H9 (cell line): ENCODE results near the gene LAIR2. TPM values are rescaled to one million over a fixed set of nuclear protein-coding genes. Genes with fewer than 3 reads are reported as not detected.

ENCODE experiments used
- DNase-seq: peaks from one replicate; pipeline ENCODE4 v3.0.0-alpha.2; 2017
- H2AFZ ChIP-seq: one replicate; pipeline ENCODE4 v1.6.1; 2013; ENCODE audit warnings: mild to moderate bottlenecking, low read length, control low read depth, moderate library complexity
- H2AK5ac ChIP-seq: 2 replicates; pipeline ENCODE4 v1.6.1; 2013; ENCODE audit warnings: low read length, control low read depth, mixed read lengths; ENCODE audit not compliant: insufficient read length
- H2BK120ac ChIP-seq: one replicate; pipeline ENCODE4 v1.6.1; 2013; ENCODE audit warnings: low read depth, mild to moderate bottlenecking, low read length, control low read depth, inconsistent platforms; ENCODE audit not compliant: poor library complexity, severe bottlenecking
- H2BK12ac ChIP-seq: 2 replicates; pipeline ENCODE4 v1.6.1; 2013; ENCODE audit warnings: low read length, control low read depth, mixed read lengths, low read depth; ENCODE audit not compliant: insufficient read length
- H2BK15ac ChIP-seq: 2 replicates; pipeline ENCODE4 v1.6.1; 2013; ENCODE audit warnings: low read depth, low read length, control low read depth
- H2BK20ac ChIP-seq: one replicate; pipeline ENCODE4 v1.6.1; 2013; ENCODE audit warnings: low read depth, mild to moderate bottlenecking, low read length, control low read depth, inconsistent platforms; ENCODE audit not compliant: poor library complexity, severe bottlenecking
- H2BK5ac ChIP-seq: 2 replicates; pipeline ENCODE4 v1.6.1; 2013; ENCODE audit warnings: low read length, control low read depth, mixed read lengths; ENCODE audit not compliant: insufficient read length
- H3K14ac ChIP-seq: 2 replicates; pipeline ENCODE4 v1.6.1; 2013; ENCODE audit warnings: low read length, control low read depth; ENCODE audit not compliant: insufficient read depth
- H3K18ac ChIP-seq: 2 replicates; pipeline ENCODE4 v1.6.1; 2013; ENCODE audit warnings: low read depth, mild to moderate bottlenecking, mixed read lengths, low read length, control low read depth; ENCODE audit not compliant: insufficient read length
- H3K23ac ChIP-seq: 2 replicates; pipeline ENCODE4 v1.6.1; 2013; ENCODE audit warnings: low read length, control low read depth, mixed read lengths, low read depth; ENCODE audit not compliant: insufficient read length
- H3K23me2 ChIP-seq: 2 replicates; pipeline ENCODE4 v1.6.1; 2013; ENCODE audit warnings: low read depth, mild to moderate bottlenecking, mixed read lengths, low read length, control low read depth; ENCODE audit not compliant: insufficient read length, poor library complexity, severe bottlenecking
- H3K27ac ChIP-seq: 2 replicates; pipeline ENCODE4 v1.5.1; 2013; ENCODE audit warnings: low read length, control low read depth, mixed read lengths, low read depth; ENCODE audit not compliant: insufficient read length
- H3K27me3 ChIP-seq: 2 replicates; pipeline ENCODE4 v1.6.1; 2013; ENCODE audit warnings: low read length, control low read depth, inconsistent platforms; ENCODE audit not compliant: insufficient read depth
- H3K4ac ChIP-seq: 2 replicates; pipeline ENCODE4 v1.6.1; 2013; ENCODE audit warnings: low read depth, mild to moderate bottlenecking, control low read depth, inconsistent platforms, low read length, moderate library complexity
- H3K4me1 ChIP-seq: 2 replicates; pipeline ENCODE4 v1.6.1; 2013; ENCODE audit warnings: low read length, control low read depth, inconsistent platforms; ENCODE audit not compliant: insufficient read depth
- H3K4me2 ChIP-seq: 2 replicates; pipeline ENCODE4 v1.6.1; 2013; ENCODE audit warnings: low read length, control low read depth, mixed read lengths; ENCODE audit not compliant: insufficient read length, insufficient read depth
- H3K56ac ChIP-seq: 2 replicates; pipeline ENCODE4 v1.6.1; 2013; ENCODE audit warnings: low read depth, mild to moderate bottlenecking, mixed read lengths, low read length, control low read depth; ENCODE audit not compliant: insufficient read length
- H3K79me1 ChIP-seq: 2 replicates; pipeline ENCODE4 v1.6.1; 2013; ENCODE audit warnings: low read depth, mild to moderate bottlenecking, moderate library complexity, low read length, control low read depth, inconsistent platforms; ENCODE audit not compliant: insufficient read depth, poor library complexity, severe bottlenecking
- H3K79me2 ChIP-seq: 2 replicates; pipeline ENCODE4 v1.6.1; 2013; ENCODE audit warnings: low read length, control low read depth, inconsistent platforms; ENCODE audit not compliant: insufficient read depth
- H3K9ac ChIP-seq: 2 replicates; pipeline ENCODE4 v1.6.1; 2013; ENCODE audit warnings: low read length, control low read depth, mixed read lengths; ENCODE audit not compliant: insufficient read length; ENCODE audit errors: extremely low read depth
- H3K9me3 ChIP-seq: one replicate; pipeline ENCODE4 v1.6.1; 2013; ENCODE audit warnings: low read depth, low read length, inconsistent platforms; ENCODE audit not compliant: control insufficient read depth
- H3T11ph ChIP-seq: one replicate; pipeline ENCODE4 v1.6.1; 2013; ENCODE audit warnings: mild to moderate bottlenecking, low read length, control low read depth, inconsistent platforms
- H4K20me1 ChIP-seq: one replicate; pipeline ENCODE4 v1.6.1; 2013; ENCODE audit not compliant: control insufficient read depth, insufficient read length, insufficient read depth
- H4K5ac ChIP-seq: 2 replicates; pipeline ENCODE4 v1.6.1; 2013; ENCODE audit warnings: low read depth, mild to moderate bottlenecking, mixed read lengths, low read length, control low read depth; ENCODE audit not compliant: insufficient read length
- H4K8ac ChIP-seq: replicated peaks from 2 replicates; pipeline ENCODE4 v1.6.1; 2013; ENCODE audit warnings: low read length, control low read depth, mixed read lengths, low read depth; ENCODE audit not compliant: insufficient read length
- H4K91ac ChIP-seq: 2 replicates; pipeline ENCODE4 v1.6.1; 2013; ENCODE audit warnings: low read depth, mild to moderate bottlenecking, moderate library complexity, mixed read lengths, low read length, control low read depth; ENCODE audit not compliant: insufficient read length
- H3K27ac Mint-ChIP-seq, 3 experiments: 2 replicates in 2 of 3; 3 replicates in 1 of 3; pipeline ENCODE4 v1.8.0; 2020 to 2021; ENCODE audit warnings: mixed read lengths in 3 of 3, mild to moderate bottlenecking in 1 of 3, moderate library complexity in 1 of 3
- H3K27me3 Mint-ChIP-seq: 2 replicates; pipeline ENCODE4 v1.8.0; 2021; ENCODE audit warnings: low read depth, mild to moderate bottlenecking, moderate library complexity, mixed read lengths
- H3K36me3 Mint-ChIP-seq, 3 experiments: 2 replicates in 2 of 3; 3 replicates in 1 of 3; pipeline ENCODE4 v1.8.0; 2020 to 2021; ENCODE audit warnings: low read depth in 3 of 3, mixed read lengths in 3 of 3; ENCODE audit not compliant: insufficient read depth in 1 of 3
- H3K4me1 Mint-ChIP-seq, 2 experiments: 2 replicates each; pipeline ENCODE4 v1.8.0; 2020; ENCODE audit warnings: mixed read lengths in 2 of 2
- H3K4me3 Mint-ChIP-seq, 2 experiments: 2 replicates in 1 of 2; 3 replicates in 1 of 2; pipeline ENCODE4 v1.8.0; 2020 to 2021; ENCODE audit warnings: mild to moderate bottlenecking in 2 of 2, mixed read lengths in 2 of 2, moderate library complexity in 1 of 2
- H3K9me3 Mint-ChIP-seq, 2 experiments: 2 replicates in 1 of 2; 3 replicates in 1 of 2; pipeline ENCODE4 v1.8.0; 2020; ENCODE audit warnings: mild to moderate bottlenecking in 2 of 2, mixed read lengths in 2 of 2, moderate library complexity in 1 of 2
- WGBS: extraction: QIAGEN DNeasy Blood & Tissue Kit; methylation state at CpG from one replicate; pipeline ENCODE4 v1.1.7; 2013; ENCODE audit warnings: missing lambda C conversion rate, low lambda C conversion rate, mixed read lengths; ENCODE audit not compliant: insufficient read length; ENCODE audit errors: extremely low coverage; 5-methylcytosine and 5-hydroxymethylcytosine counted together
- total RNA-seq: library from RNA; stranded (reverse); gene quantifications from 2 replicates; pipeline ENCODE4 v1.2.1, GENCODE V29; 2021
- TF ChIP-seq, protein P1 (sequence below): fragments of 200-600 bp; sonication (generic); conservative IDR thresholded peaks from 3 replicates; pipeline ENCODE4 v1.8.0; 2021; ENCODE audit warnings: antibody characterized with exemption, mild to moderate bottlenecking

The LAIR2 gene
- total RNA-seq, 1 experiment from 2014 or later, result not detected

DNA sequence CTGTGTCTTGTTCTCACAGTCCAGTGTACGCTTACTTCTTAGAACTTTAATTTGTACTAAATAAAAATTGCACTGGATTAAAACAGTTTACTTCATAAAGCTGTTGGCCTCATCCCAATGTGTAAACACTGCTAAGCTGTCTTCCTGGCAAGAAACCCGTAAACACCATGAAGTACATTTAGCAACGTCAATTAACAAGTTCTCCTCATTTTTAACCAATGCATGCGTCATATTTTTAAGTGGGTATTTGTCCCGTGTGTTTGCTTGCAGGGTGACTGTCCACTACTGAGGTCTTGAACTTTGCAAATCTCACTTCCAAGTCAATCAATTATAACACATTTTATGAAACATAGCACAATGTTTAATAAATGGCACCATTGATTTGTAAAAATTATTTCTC, 28.2 kb downstream of the LAIR2 start:
- Mint-ChIP-seq H3K36me3 (peaks cover 4 to 36% (median 9%) of the 10 kb centered on the region in 3 experiments; a peak in 5 of 7 replicates), H3K27me3 (peaks cover 6% of the 10 kb centered on the region), H3K4me3 (no peak overlapping the region), H3K4me1 (no peaks in the 10 kb centered on the region), H3K27ac (no peak overlapping the region), H3K9me3 (peaks cover 92 to 95% of the 10 kb centered on the region in 2 experiments)
- Histone ChIP-seq H2BK20ac (no peak overlapping the region), H3K4ac (no peak overlapping the region), H2BK12ac (no peak overlapping the region), H3T11ph (no peak overlapping the region), H4K8ac (no peak overlapping the region), H3K56ac (no peak overlapping the region), H2BK15ac (no peak overlapping the region), H3K14ac (no peak overlapping the region), H3K9ac (no peak overlapping the region), H2BK5ac (no peak overlapping the region), H3K4me1 (no peaks in the 10 kb centered on the region), H3K4me2 (no peak overlapping the region), H2AFZ (no peak overlapping the region), H3K23ac (no peak overlapping the region), H3K18ac (no peak overlapping the region), H2BK120ac (no peak overlapping the region), H3K27ac (no peak overlapping the region), H3K79me2 (no peaks in the 10 kb centered on the region), H3K23me2 (no peaks in the 10 kb centered on the region), H3K9me3 (peaks cover 84% of the 10 kb centered on the region), H4K91ac (no peak overlapping the region), H3K79me1 (no peaks in the 10 kb centered on the region), H2AK5ac (no peak overlapping the region), H4K5ac (no peak overlapping the region), H4K20me1 (no peaks in the 10 kb centered on the region), H3K27me3 (no peaks in the 10 kb centered on the region)
- DNase-seq, result no peak
- TF ChIP-seq, protein P1, sequence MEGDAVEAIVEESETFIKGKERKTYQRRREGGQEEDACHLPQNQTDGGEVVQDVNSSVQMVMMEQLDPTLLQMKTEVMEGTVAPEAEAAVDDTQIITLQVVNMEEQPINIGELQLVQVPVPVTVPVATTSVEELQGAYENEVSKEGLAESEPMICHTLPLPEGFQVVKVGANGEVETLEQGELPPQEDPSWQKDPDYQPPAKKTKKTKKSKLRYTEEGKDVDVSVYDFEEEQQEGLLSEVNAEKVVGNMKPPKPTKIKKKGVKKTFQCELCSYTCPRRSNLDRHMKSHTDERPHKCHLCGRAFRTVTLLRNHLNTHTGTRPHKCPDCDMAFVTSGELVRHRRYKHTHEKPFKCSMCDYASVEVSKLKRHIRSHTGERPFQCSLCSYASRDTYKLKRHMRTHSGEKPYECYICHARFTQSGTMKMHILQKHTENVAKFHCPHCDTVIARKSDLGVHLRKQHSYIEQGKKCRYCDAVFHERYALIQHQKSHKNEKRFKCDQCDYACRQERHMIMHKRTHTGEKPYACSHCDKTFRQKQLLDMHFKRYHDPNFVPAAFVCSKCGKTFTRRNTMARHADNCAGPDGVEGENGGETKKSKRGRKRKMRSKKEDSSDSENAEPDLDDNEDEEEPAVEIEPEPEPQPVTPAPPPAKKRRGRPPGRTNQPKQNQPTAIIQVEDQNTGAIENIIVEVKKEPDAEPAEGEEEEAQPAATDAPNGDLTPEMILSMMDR, result no peak
- no CpG with 5 or more reads among the region's 5 CpGs for WGBS
